Measurements from ENCODE around the gene RNASE12. TPM values are rescaled to one million over a fixed set of nuclear protein-coding genes. Genes with fewer than 3 reads are reported as not detected.
"Not testable (repeated sequence)": the region's sequence is repeated elsewhere in the genome, so short reads cannot be mapped to it uniquely, and the experiment has no call there.

The RNASE12 gene
- total RNA-seq, 1 donor from 2014 or later = not detected

GRCh38 chr14:20623798-20624197 lies 32.6 kb upstream of the RNASE12 start:
- DNase-seq (ENCODE audit: low spot score in 2 of 2, unreplicated experiment in 2 of 2) = no peak
- peaks cover 62% of the 10 kb centered on the region for H3K27me3 Mint-ChIP-seq (ENCODE audit: low read depth)
- no peak overlapping the region for H3K4me3 Mint-ChIP-seq
- H3K36me3 Mint-ChIP-seq = no peaks in the 10 kb centered on the region
- no peaks in the 10 kb centered on the region for H3K9me3 Mint-ChIP-seq
- TF ChIP-seq, protein P1, sequence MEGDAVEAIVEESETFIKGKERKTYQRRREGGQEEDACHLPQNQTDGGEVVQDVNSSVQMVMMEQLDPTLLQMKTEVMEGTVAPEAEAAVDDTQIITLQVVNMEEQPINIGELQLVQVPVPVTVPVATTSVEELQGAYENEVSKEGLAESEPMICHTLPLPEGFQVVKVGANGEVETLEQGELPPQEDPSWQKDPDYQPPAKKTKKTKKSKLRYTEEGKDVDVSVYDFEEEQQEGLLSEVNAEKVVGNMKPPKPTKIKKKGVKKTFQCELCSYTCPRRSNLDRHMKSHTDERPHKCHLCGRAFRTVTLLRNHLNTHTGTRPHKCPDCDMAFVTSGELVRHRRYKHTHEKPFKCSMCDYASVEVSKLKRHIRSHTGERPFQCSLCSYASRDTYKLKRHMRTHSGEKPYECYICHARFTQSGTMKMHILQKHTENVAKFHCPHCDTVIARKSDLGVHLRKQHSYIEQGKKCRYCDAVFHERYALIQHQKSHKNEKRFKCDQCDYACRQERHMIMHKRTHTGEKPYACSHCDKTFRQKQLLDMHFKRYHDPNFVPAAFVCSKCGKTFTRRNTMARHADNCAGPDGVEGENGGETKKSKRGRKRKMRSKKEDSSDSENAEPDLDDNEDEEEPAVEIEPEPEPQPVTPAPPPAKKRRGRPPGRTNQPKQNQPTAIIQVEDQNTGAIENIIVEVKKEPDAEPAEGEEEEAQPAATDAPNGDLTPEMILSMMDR (IDR thresholded peaks at IDR 0.05; ENCODE audit: unreplicated experiment) = no peak
- peaks cover 45% of the 10 kb centered on the region for H3K4me1 Mint-ChIP-seq
- H3K27ac Mint-ChIP-seq = no peak overlapping the region

GRCh38 chr14:20622816-20623291 lies 31.7 kb upstream of the RNASE12 start:
- H3K4me3 Mint-ChIP-seq = peak overlapping the region; percentile 40
- TF ChIP-seq, protein P1 (IDR thresholded peaks at IDR 0.05; ENCODE audit: unreplicated experiment) = no peak
- no peak overlapping the region for H3K27ac Mint-ChIP-seq
- H3K4me1 Mint-ChIP-seq = peaks cover 38% of the 10 kb centered on the region
- DNase-seq (ENCODE audit: low spot score in 2 of 2, unreplicated experiment in 2 of 2) = no peak
- H3K9me3 Mint-ChIP-seq = no peaks in the 10 kb centered on the region
- H3K36me3 Mint-ChIP-seq = no peaks in the 10 kb centered on the region
- H3K27me3 Mint-ChIP-seq (ENCODE audit: low read depth) = peaks cover 52% of the 10 kb centered on the region

DNA sequence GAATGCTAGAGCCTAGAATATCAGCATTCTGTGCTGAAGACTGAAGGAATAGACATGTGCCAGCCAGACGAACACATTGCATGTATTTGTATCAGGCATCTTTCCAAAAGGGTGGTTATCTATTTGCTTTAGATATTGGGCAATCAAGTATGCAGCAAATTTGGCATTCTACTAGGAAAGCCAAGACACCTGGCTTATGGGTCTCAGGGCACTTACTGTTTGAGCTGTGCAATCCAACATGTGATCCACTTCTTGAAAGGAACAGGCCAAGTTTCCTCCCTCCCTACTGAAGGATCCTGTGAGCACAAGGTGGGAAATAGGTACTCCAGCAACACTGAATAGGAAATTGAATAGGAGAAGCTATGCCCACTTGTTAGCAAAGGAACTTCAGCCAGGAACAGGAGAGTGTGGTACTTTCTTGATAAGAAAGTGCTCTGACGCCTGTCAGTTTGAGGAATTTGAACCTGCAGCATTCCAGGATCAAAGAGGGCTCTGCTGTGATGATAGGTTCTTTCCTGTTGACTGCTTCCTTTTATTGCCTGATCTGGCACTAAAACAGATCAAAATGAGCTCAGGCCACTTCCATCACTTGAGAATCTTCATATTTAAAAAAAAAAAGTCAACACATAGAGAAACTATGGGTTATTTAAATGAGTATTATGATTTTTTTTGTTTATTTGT lies 29.8 kb upstream of the RNASE12 start:
- Mint-ChIP-seq H3K4me1 (peaks cover 24% of the 10 kb centered on the region), H3K36me3 (no peaks in the 10 kb centered on the region), H3K4me3 (no peak overlapping the region), H3K27ac (no peak overlapping the region), H3K9me3 (no peaks in the 10 kb centered on the region), H3K27me3 (ENCODE audit: low read depth) (peaks cover 33% of the 10 kb centered on the region)
- TF ChIP-seq, protein P1 (IDR thresholded peaks at IDR 0.05; ENCODE audit: unreplicated experiment) = no peak
- no peak for DNase-seq (ENCODE audit: low spot score in 2 of 2, unreplicated experiment in 2 of 2)

GRCh38 chr14:20619688-20620087 lies 28.5 kb upstream of the RNASE12 start:
- DNase-seq (ENCODE audit: low spot score in 2 of 2, unreplicated experiment in 2 of 2); H3K9me3 Mint-ChIP-seq: not testable (repeated sequence)
- H3K4me1 Mint-ChIP-seq = peaks cover 19% of the 10 kb centered on the region

GRCh38 chr14:20618271-20618749 lies 27.1 kb upstream of the RNASE12 start:
- TF ChIP-seq, protein P1 (IDR thresholded peaks at IDR 0.05; ENCODE audit: unreplicated experiment) = no peak
- Mint-ChIP-seq H3K4me3 (no peak overlapping the region), H3K4me1 (peaks cover 15% of the 10 kb centered on the region), H3K9me3 (no peaks in the 10 kb centered on the region), H3K27ac (no peak overlapping the region), H3K27me3 (ENCODE audit: low read depth) (peaks cover 9% of the 10 kb centered on the region), H3K36me3 (no peaks in the 10 kb centered on the region)
- DNase-seq (ENCODE audit: low spot score in 2 of 2, unreplicated experiment in 2 of 2) = no peak

More at GRCh38 chr14:20619688-20620087, 28.5 kb upstream of the RNASE12 start:
- H3K36me3 Mint-ChIP-seq, H3K27ac Mint-ChIP-seq, H3K4me3 Mint-ChIP-seq: not testable (repeated sequence)
- H3K27me3 Mint-ChIP-seq (ENCODE audit: low read depth) = peaks cover 21% of the 10 kb centered on the region

DNA sequence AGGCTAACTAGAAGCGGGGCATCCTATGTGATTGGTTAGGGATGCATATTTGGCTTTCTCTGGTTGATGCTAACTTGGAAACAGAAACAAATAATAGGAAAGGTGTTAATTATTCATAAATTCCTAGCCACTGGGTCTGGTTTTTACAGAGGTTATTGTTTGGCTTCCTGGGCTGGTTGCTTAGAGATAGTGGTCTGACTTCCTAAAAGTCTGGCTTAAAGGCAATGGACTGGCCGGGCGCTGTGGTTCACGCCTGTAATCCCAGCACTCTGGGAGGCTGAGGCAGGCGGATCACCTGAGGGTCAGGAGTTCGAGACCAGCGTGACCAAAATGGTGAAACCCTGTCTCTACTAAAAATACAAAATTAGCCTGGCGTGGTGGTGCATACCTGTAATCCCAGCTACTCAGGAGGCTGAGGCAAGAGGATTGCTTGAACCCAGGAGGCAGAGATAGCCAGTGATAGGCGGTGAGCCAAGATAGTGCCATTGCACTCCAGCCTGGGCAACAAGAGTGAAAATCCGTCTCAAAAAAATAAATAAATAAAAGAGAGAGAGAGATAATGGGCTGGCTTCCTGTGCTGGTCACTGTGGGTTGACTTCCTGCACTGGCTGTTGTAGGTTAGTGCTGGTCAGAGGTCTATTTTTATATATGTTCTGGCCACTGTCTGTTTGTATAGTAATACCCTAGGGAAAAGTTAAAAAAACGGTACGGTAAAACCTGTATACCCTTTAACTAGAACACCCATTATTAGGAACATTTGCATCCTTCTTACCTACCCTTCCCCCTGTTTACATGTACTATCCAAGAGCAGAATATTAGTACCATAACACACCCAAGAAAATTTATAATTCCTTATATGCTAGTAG lies 26.2 kb upstream of the RNASE12 start:
- H3K27ac Mint-ChIP-seq = no peak overlapping the region
- H3K4me3 Mint-ChIP-seq = no peak overlapping the region
- H3K9me3 Mint-ChIP-seq = no peaks in the 10 kb centered on the region
- TF ChIP-seq, protein P1 (IDR thresholded peaks at IDR 0.05; ENCODE audit: unreplicated experiment) = no peak
- DNase-seq (ENCODE audit: low spot score in 2 of 2, unreplicated experiment in 2 of 2) = no peak
- H3K27me3 Mint-ChIP-seq (ENCODE audit: low read depth) = peaks cover 1% of the 10 kb centered on the region
- no peaks in the 10 kb centered on the region for H3K36me3 Mint-ChIP-seq
- peaks cover 11% of the 10 kb centered on the region for H3K4me1 Mint-ChIP-seq
